Neural progenitor cell (in vitro differentiated cells): Measurements from ENCODE around the gene SLC16A4.

Source experiments
- CTCF ChIP-seq: fragments of 200-600 bp; sonication (generic); IDR thresholded peaks from 2 replicates; pipeline ENCODE4 v1.5.1; 2017; ENCODE audit warnings: antibody characterized with exemption, mild to moderate bottlenecking
- EZH2 ChIP-seq: fragments of 200-600 bp; sonication (generic); IDR thresholded peaks from 2 replicates; pipeline ENCODE4 v1.6.1; 2017; ENCODE audit warnings: antibody characterized with exemption, mild to moderate bottlenecking, moderate library complexity

- TF ChIP-seq CTCF (no peak), EZH2 (no peak)
These were observed 44.1 kb upstream of the SLC16A4 start for GRCh38 chr1:110434946-110435345.
